ENCODE data around the gene SLC27A3.

GRCh38 chr1:153789478-153790034, 14.3 kb downstream of the SLC27A3 start:
- TF ChIP-seq, protein P1, sequence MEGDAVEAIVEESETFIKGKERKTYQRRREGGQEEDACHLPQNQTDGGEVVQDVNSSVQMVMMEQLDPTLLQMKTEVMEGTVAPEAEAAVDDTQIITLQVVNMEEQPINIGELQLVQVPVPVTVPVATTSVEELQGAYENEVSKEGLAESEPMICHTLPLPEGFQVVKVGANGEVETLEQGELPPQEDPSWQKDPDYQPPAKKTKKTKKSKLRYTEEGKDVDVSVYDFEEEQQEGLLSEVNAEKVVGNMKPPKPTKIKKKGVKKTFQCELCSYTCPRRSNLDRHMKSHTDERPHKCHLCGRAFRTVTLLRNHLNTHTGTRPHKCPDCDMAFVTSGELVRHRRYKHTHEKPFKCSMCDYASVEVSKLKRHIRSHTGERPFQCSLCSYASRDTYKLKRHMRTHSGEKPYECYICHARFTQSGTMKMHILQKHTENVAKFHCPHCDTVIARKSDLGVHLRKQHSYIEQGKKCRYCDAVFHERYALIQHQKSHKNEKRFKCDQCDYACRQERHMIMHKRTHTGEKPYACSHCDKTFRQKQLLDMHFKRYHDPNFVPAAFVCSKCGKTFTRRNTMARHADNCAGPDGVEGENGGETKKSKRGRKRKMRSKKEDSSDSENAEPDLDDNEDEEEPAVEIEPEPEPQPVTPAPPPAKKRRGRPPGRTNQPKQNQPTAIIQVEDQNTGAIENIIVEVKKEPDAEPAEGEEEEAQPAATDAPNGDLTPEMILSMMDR (IDR thresholded peaks at IDR 0.05), result no peak
- TF ChIP-seq POLR2A (IDR thresholded peaks at IDR 0.05), result no peak

All from esophagus squamous epithelium (tissue), 4 donors.